HG03095 (cell line): ENCODE data around the gene MAP2.
A peak's percentile ranks its signal among the peaks of the same experiment; 100 is the strongest.
"Not testable (repeated sequence)": the region's sequence is repeated elsewhere in the genome, so short reads cannot be mapped to it uniquely, and the experiment has no call there.

Source experiments
- ATAC-seq: cut with Tn5 transposase; IDR thresholded peaks from one replicate; pipeline ENCODE4 v1.9.1; 2021; ENCODE audit warnings: moderate library complexity; ENCODE audit not compliant: unreplicated experiment

MAP2 gene

DNA sequence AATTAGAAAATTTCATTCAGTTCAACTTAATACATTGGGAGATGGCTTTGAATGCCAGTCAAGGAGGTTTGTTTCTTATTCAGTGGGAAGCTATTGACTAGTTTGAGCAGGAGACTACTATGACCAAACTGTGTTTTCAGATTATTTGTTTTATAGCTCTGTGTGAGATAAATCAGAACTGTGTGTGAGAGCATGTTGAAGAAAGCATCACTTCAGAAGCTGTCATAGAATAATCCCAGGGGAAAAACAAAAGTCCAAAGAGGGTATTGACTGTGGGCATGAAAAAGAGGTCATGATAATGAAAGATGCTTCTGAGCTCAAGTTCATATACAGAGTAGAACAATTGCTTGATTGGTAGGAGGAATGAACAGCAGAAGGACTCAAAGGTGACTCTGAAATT, 160.6 kb downstream of the MAP2 start:
- no peak for ATAC-seq

- ATAC-seq = no peak
Measured at GRCh38 chr2:209584915-209585314, 161.1 kb downstream of the MAP2 start.

GRCh38 chr2:209591021-209591420, 167.2 kb downstream of the MAP2 start:
- ATAC-seq = no peak

- ATAC-seq = no peak
Measured at GRCh38 chr2:209592106-209592505, 168.3 kb downstream of the MAP2 start.

DNA sequence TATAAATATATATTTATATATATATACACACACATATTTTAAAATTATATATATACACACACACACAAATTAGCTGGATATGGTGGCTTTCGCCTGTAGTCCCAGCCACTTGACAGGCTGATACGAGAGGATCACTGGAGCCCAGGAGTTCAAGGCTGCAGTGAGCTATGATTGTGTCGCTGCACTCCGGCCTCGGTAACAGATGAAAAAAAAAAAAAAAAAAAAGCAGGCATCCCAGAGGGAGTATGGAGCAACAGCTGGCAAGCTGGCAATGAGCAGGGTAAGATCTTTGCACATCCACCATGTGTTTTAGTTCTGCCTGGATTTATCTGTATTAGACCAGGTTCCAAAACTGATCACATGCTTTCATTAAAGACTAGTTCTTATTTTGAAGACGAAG, 170.1 kb downstream of the MAP2 start:
- no peak for ATAC-seq

DNA sequence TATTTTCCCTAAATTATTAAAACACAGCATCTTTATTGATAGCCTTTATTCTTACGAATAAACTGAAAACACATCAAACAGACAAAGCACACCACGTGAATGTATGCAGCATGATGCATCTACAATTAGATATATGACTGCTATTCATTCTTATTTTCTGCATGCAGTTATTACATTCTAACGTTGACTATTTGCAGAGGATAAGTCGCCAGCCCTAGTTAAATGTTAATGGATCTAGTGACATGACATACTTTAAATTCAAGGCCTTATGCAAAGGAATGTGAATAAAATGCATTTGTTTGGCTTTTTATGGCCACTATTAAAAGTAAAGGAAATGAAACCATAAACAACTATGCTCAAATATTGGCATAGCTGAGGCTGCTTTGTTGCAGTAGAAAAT, 172.4 kb downstream of the MAP2 start:
- no peak for ATAC-seq

- not testable (repeated sequence) for ATAC-seq
Measured at GRCh38 chr2:209598227-209598626, 174.4 kb downstream of the MAP2 start.

GRCh38 chr2:209600341-209601171, 176.7 kb downstream of the MAP2 start:
- ATAC-seq = no peak

DNA sequence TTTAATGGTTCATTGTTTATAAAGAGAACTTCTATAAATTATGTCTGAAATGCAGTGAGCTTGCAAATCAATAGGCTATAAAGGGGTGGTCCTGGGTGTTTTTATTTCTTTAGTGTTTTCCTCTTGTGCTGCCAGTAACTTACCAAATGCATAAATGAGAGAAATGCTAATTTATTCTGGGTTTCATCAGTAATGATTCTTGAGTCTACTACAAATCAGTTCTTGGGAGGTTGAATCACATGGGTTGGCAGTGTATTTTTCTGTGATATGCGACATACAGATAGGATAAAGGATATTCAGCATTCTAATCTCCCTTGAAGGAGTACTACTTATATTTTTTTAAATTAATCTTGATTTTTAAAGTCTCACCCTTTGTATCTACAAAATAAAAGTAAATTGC, 177.7 kb downstream of the MAP2 start:
- ATAC-seq = no peak

GRCh38 chr2:209602259-209602658, 178.4 kb downstream of the MAP2 start:
- ATAC-seq = no peak

DNA sequence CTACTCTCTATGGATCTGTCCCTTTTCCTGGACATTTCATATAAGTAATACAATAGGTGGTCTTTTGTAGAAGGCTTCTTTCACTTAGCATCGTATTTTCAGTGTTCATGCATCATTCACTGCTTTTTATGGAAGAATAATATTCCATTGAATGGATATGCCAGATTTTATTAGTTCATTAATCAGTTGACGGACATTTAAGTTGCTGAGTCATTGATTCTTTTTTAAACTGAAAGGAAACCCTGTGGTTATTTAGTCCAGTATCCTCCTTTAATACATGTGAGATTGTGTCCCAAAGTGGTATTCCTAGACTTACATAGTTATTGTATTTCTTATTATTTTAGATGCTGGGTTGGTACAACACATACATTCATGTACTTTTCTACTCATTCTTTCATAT, 185.7 kb downstream of the MAP2 start:
- no peak for ATAC-seq

- no peak for ATAC-seq
Measured at GRCh38 chr2:209610631-209611030, 186.8 kb downstream of the MAP2 start.

DNA sequence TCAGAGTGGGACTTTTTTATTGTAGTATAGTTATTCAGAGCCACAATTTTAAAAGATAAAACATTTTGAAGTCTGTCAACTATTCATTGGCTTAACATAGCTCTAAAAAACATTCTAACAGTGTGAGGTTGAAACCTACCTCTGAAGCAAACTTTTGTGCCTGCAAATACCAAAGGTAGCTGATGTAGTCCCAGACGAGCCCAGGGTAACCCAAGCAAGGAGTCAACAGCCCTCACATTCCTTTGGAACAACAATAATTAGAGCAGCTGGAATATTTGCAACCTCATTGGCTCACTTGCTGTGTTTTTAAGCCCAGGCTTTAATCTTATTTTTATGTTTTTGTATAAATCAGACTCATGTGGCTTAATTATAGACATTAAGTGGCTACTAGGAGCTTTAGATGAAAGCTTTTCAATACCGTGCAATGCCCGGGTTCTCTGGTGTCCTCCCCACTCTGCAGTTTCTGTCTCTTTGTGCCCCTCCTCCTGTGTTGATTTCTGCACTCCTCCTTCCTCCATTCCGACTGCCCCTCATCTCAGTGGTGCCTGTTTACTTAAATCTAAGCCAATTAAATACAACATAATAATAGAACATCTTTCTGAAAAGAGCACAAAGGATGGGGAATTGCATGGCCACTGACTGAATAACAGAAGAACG, 189.9 kb downstream of the MAP2 start:
- no peak for ATAC-seq

- ATAC-seq = no peak
Measured at GRCh38 chr2:209614690-209615369, 191.0 kb downstream of the MAP2 start.

DNA sequence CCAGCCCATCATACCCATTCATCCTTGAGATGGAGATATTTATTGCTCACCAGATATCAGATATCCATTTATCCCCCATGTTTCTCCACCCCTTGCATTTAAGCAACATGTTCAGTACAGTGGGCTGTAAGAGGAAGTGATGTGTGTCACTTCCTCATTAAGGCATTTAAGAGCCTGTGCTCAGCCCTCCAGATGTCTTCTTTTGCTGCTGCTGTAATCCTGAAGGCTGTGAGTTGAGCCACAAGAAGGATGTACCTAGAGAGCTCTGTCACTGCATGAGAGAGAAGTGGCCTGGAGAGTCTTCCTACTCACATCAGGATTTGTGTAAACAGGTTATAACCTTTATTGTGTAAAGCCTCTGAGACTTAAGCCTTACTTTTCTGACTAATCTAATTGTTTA, 195.9 kb downstream of the MAP2 start:
- peak; percentile 74 for ATAC-seq

GRCh38 chr2:209624192-209624938, 200.5 kb downstream of the MAP2 start:
- ATAC-seq = no peak

DNA sequence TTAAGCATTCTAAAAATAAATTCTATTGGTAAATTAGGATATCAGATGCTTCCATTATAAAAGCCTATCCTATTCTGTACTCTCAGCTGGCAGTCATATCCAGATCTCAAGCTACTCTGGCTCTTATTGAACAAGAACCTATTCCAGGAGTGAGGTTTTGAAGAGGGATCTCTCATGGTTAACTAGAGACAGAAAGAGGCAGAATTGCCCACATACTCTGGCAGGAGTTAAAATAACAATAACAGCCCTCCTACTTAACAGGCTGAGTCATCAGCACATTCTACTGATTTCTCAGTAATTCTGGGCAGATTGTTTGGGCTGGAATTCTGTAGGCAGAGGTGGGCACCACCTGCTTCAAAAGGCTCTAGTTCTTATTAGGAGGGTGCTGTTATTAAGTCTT, 205.8 kb downstream of the MAP2 start:
- ATAC-seq = no peak

DNA sequence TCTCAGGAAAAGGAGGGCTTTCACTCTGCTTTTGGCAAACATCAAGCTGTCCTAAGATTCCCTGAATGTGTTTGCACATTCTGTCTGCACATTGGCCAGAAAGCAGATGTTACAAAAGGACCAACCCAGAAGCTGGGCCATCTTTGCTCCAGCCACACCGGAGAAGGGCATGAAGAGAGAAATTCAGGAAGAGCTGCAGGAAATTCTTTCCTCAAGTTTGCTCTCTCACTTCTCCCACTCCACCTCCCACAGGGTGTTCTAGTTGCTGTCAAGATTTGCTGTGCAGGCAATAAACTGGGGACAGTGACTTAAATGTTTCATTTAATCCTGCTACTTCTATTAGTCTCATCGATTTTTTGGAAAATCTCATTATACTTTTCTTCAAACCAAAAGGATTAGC, 210.1 kb downstream of the MAP2 start:
- ATAC-seq = no peak

DNA sequence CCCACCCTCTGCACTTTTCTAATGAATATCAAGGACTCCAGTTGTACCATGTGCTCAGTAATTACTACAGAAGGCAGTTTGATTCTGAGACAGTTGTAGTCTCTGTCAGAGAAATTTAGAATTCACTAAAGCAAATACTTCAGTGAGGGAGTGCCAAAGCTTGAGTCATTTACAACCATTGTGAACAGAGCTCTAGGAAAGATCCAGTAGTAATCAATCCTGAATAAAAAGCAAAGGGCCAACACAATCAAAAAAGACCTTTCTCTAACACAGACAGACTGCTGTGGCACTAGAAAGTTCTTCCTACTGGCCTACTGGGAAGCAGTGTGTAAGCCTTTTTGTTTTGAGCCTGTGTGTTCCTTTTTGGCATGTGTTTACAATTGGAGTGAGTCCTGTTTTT, 212.2 kb downstream of the MAP2 start:
- ATAC-seq = no peak

GRCh38 chr2:209637293-209637692, 213.4 kb downstream of the MAP2 start:
- no peak for ATAC-seq

- no peak for ATAC-seq
Measured at GRCh38 chr2:209638346-209638745, 214.5 kb downstream of the MAP2 start.
